ENCODE data around the gene EPN2. TPM values are rescaled to one million over a fixed set of nuclear protein-coding genes. Genes with fewer than 3 reads are reported as not detected.

EPN2 gene
- total and polyA plus RNA-seq, 2 experiments from 2014 or later = 34.0 to 149 TPM

GRCh38 chr17:19304751-19305150, 67.6 kb downstream of the EPN2 start:
- H3K4me2 ChIP-seq = no peak overlapping the region
- peaks cover 9% of the 10 kb centered on the region; the same call in 2 of the 3 replicates for H3K4me1 Mint-ChIP-seq
- no peak overlapping the region for H3K27ac ChIP-seq (ENCODE audit: low read depth)
- H3K36me3 ChIP-seq (ENCODE audit: insufficient read depth) = no peaks in the 10 kb centered on the region
- H3K27me3 ChIP-seq (ENCODE audit: insufficient read depth) = no peaks in the 10 kb centered on the region
- no peak overlapping the region for H3K4me3 Mint-ChIP-seq
- H3K4me1 ChIP-seq (ENCODE audit: insufficient read depth) = no peaks in the 10 kb centered on the region; the same call in 1 of the 2 replicates
- H3K79me2 ChIP-seq (replicated peaks; ENCODE audit: insufficient read depth) = peaks cover 15% of the 10 kb centered on the region; the same call in 1 of the 2 replicates
- H4K20me1 ChIP-seq (replicated peaks; ENCODE audit: insufficient read depth) = peaks cover 5% of the 10 kb centered on the region; the same call in 1 of the 2 replicates
- no peaks in the 10 kb centered on the region for H3K9me2 ChIP-seq (ENCODE audit: insufficient read depth)
- H3K9me3 Mint-ChIP-seq = no peaks in the 10 kb centered on the region
- no peak for TF ChIP-seq JUNB (IDR thresholded peaks at IDR 0.05; ENCODE audit: unreplicated experiment)
- no peak for TF ChIP-seq ZNF331 (CRISPR knock-in tag; IDR thresholded peaks at IDR 0.05; ENCODE audit: low read depth)
- TF ChIP-seq CTCF (conservative IDR thresholded peaks at IDR 0.05; ENCODE audit: low read depth in 2 of 2) = no peak
- TF ChIP-seq ZNF114 (CRISPR knock-in tag; IDR thresholded peaks at IDR 0.05) = no peak
- TF ChIP-seq NANOG (IDR thresholded peaks at IDR 0.05; ENCODE audit: borderline replicate concordance) = no peak
- TF ChIP-seq POLR2AphosphoS5 (IDR thresholded peaks at IDR 0.05; ENCODE audit: low read depth) = no peak
- TF ChIP-seq, protein P1, sequence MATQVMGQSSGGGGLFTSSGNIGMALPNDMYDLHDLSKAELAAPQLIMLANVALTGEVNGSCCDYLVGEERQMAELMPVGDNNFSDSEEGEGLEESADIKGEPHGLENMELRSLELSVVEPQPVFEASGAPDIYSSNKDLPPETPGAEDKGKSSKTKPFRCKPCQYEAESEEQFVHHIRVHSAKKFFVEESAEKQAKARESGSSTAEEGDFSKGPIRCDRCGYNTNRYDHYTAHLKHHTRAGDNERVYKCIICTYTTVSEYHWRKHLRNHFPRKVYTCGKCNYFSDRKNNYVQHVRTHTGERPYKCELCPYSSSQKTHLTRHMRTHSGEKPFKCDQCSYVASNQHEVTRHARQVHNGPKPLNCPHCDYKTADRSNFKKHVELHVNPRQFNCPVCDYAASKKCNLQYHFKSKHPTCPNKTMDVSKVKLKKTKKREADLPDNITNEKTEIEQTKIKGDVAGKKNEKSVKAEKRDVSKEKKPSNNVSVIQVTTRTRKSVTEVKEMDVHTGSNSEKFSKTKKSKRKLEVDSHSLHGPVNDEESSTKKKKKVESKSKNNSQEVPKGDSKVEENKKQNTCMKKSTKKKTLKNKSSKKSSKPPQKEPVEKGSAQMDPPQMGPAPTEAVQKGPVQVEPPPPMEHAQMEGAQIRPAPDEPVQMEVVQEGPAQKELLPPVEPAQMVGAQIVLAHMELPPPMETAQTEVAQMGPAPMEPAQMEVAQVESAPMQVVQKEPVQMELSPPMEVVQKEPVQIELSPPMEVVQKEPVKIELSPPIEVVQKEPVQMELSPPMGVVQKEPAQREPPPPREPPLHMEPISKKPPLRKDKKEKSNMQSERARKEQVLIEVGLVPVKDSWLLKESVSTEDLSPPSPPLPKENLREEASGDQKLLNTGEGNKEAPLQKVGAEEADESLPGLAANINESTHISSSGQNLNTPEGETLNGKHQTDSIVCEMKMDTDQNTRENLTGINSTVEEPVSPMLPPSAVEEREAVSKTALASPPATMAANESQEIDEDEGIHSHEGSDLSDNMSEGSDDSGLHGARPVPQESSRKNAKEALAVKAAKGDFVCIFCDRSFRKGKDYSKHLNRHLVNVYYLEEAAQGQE (IDR thresholded peaks at IDR 0.05; ENCODE audit: unreplicated experiment) = no peak
- no peak for TF ChIP-seq STAT1 (IDR thresholded peaks at IDR 0.05; ENCODE audit: unreplicated experiment)
- no peak for TF ChIP-seq CREB1 (CRISPR knock-in tag; IDR thresholded peaks at IDR 0.05; ENCODE audit: low read depth)
- no peak for TF ChIP-seq EZH2 (IDR thresholded peaks at IDR 0.05; ENCODE audit: low read depth, unreplicated experiment)
- TF ChIP-seq, protein P2, sequence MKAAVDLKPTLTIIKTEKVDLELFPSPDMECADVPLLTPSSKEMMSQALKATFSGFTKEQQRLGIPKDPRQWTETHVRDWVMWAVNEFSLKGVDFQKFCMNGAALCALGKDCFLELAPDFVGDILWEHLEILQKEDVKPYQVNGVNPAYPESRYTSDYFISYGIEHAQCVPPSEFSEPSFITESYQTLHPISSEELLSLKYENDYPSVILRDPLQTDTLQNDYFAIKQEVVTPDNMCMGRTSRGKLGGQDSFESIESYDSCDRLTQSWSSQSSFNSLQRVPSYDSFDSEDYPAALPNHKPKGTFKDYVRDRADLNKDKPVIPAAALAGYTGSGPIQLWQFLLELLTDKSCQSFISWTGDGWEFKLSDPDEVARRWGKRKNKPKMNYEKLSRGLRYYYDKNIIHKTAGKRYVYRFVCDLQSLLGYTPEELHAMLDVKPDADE (IDR thresholded peaks at IDR 0.05) = no peak
- TF ChIP-seq EZH2phosphoT487 (IDR thresholded peaks at IDR 0.05; ENCODE audit: unreplicated experiment) = no peak
- no peak for TF ChIP-seq ZNF462 (CRISPR knock-in tag; IDR thresholded peaks at IDR 0.05)
- no peak overlapping the region for H2AFZ ChIP-seq
- peaks cover 4% of the 10 kb centered on the region for H3K36me3 Mint-ChIP-seq (ENCODE audit: low read depth)
- no peaks in the 10 kb centered on the region for H3F3A ChIP-seq (replicated peaks; ENCODE audit: low read depth)
- no peak overlapping the region for H3K4me3 ChIP-seq
- DNase-seq (ENCODE audit: low spot score) (no peak), ATAC-seq (no peak)
- H3K27me3 Mint-ChIP-seq (ENCODE audit: insufficient read depth, low read depth, poor library complexity) = peaks cover 24% of the 10 kb centered on the region
- no peak overlapping the region for H3K27ac Mint-ChIP-seq
